HUES6 (cell line): ENCODE data around the gene DYNC2I2.
A peak's percentile ranks its signal among the peaks of the same experiment; 100 is the strongest.

Experiments used
- H3K27ac ChIP-seq: 2 replicates; pipeline ENCODE4 v1.7.0; 2013; ENCODE audit warnings: low read depth, mild to moderate bottlenecking, low read length, inconsistent platforms
- H3K27me3 ChIP-seq: 2 replicates; pipeline ENCODE4 v1.6.1; 2013; ENCODE audit warnings: low read length; ENCODE audit not compliant: control insufficient read depth, insufficient read depth
- H3K36me3 ChIP-seq: 2 replicates; pipeline ENCODE4 v1.6.1; 2013; ENCODE audit warnings: low read length; ENCODE audit not compliant: control insufficient read depth, insufficient read depth
- H3K4me1 ChIP-seq: 2 replicates; pipeline ENCODE4 v1.6.1; 2013; ENCODE audit warnings: low read length; ENCODE audit not compliant: control insufficient read depth, insufficient read depth
- H3K4me3 ChIP-seq: 2 replicates; pipeline ENCODE4 v1.5.1; 2013; ENCODE audit warnings: low read depth, low read length
- H3K9ac ChIP-seq: one replicate; pipeline ENCODE4 v1.6.1; 2013; ENCODE audit warnings: mild to moderate bottlenecking, low read length
- H3K9me3 ChIP-seq: 2 replicates; pipeline ENCODE4 v1.6.1; 2013; ENCODE audit warnings: low read depth, low read length; ENCODE audit not compliant: control insufficient read depth, insufficient read depth

The DYNC2I2 gene

GRCh38 chr9:128634651-128635262, 21.9 kb downstream of the DYNC2I2 start:
- Histone ChIP-seq H3K27ac (no peak overlapping the region), H3K27me3 (no peaks in the 10 kb centered on the region), H3K4me3 (no peak overlapping the region), H3K36me3 (peaks cover 67% of the 10 kb centered on the region), H3K9ac (peak overlapping the region; percentile 41), H3K9me3 (no peaks in the 10 kb centered on the region), H3K4me1 (peaks cover 21% of the 10 kb centered on the region)

- H3K9ac ChIP-seq = no peak overlapping the region
- H3K27me3 ChIP-seq = no peaks in the 10 kb centered on the region
- H3K27ac ChIP-seq = no peak overlapping the region
- no peaks in the 10 kb centered on the region for H3K9me3 ChIP-seq
- no peak overlapping the region for H3K4me3 ChIP-seq
- H3K36me3 ChIP-seq = peaks cover 69% of the 10 kb centered on the region
- peaks cover 21% of the 10 kb centered on the region for H3K4me1 ChIP-seq
These were observed 22.5 kb downstream of the DYNC2I2 start for GRCh38 chr9:128634111-128634510.

GRCh38 chr9:128633601-128634000, 23.0 kb downstream of the DYNC2I2 start:
- H3K27me3 ChIP-seq = no peaks in the 10 kb centered on the region
- H3K9me3 ChIP-seq = no peaks in the 10 kb centered on the region
- H3K4me1 ChIP-seq = peaks cover 23% of the 10 kb centered on the region
- no peak overlapping the region for H3K9ac ChIP-seq
- peaks cover 70% of the 10 kb centered on the region for H3K36me3 ChIP-seq
- H3K4me3 ChIP-seq = no peak overlapping the region
- no peak overlapping the region for H3K27ac ChIP-seq

- H3K4me3 ChIP-seq = no peak overlapping the region
- H3K9ac ChIP-seq = no peak overlapping the region
- H3K27ac ChIP-seq = no peak overlapping the region
- peaks cover 28% of the 10 kb centered on the region for H3K4me1 ChIP-seq
- peaks cover 73% of the 10 kb centered on the region for H3K36me3 ChIP-seq
- H3K9me3 ChIP-seq = no peaks in the 10 kb centered on the region
- no peaks in the 10 kb centered on the region for H3K27me3 ChIP-seq
These were observed 23.6 kb downstream of the DYNC2I2 start for GRCh38 chr9:128633057-128633456.

GRCh38 chr9:128632486-128632885, 24.2 kb downstream of the DYNC2I2 start:
- H3K27ac ChIP-seq = no peak overlapping the region
- H3K9me3 ChIP-seq = no peaks in the 10 kb centered on the region
- H3K4me3 ChIP-seq = no peak overlapping the region
- no peak overlapping the region for H3K9ac ChIP-seq
- H3K4me1 ChIP-seq = peaks cover 28% of the 10 kb centered on the region
- H3K27me3 ChIP-seq = no peaks in the 10 kb centered on the region
- H3K36me3 ChIP-seq = peaks cover 75% of the 10 kb centered on the region

GRCh38 chr9:128632066-128632465, 24.6 kb downstream of the DYNC2I2 start:
- Histone ChIP-seq H3K4me1 (peaks cover 28% of the 10 kb centered on the region), H3K9me3 (no peaks in the 10 kb centered on the region), H3K27me3 (no peaks in the 10 kb centered on the region), H3K4me3 (no peak overlapping the region), H3K9ac (no peak overlapping the region), H3K36me3 (peaks cover 75% of the 10 kb centered on the region), H3K27ac (no peak overlapping the region)

- H3K27ac ChIP-seq = no peak overlapping the region
- H3K9me3 ChIP-seq = no peaks in the 10 kb centered on the region
- H3K27me3 ChIP-seq = no peaks in the 10 kb centered on the region
- peaks cover 24% of the 10 kb centered on the region for H3K4me1 ChIP-seq
- no peak overlapping the region for H3K9ac ChIP-seq
- peaks cover 75% of the 10 kb centered on the region for H3K36me3 ChIP-seq
- H3K4me3 ChIP-seq = no peak overlapping the region
These were observed 25.0 kb downstream of the DYNC2I2 start for GRCh38 chr9:128631636-128632035.

- no peak overlapping the region for H3K27ac ChIP-seq
- peaks cover 91% of the 10 kb centered on the region for H3K36me3 ChIP-seq
- no peak overlapping the region for H3K9ac ChIP-seq
- H3K27me3 ChIP-seq = no peaks in the 10 kb centered on the region
- H3K9me3 ChIP-seq = no peaks in the 10 kb centered on the region
- H3K4me1 ChIP-seq = peaks cover 10% of the 10 kb centered on the region; the same call in 1 of the 2 replicates
- no peak overlapping the region for H3K4me3 ChIP-seq
These were observed 26.6 kb downstream of the DYNC2I2 start for GRCh38 chr9:128629852-128630545.

- no peak overlapping the region for H3K4me3 ChIP-seq
- no peak overlapping the region for H3K27ac ChIP-seq
- H3K27me3 ChIP-seq = no peaks in the 10 kb centered on the region
- no peaks in the 10 kb centered on the region for H3K9me3 ChIP-seq
- peaks cover 7% of the 10 kb centered on the region; the same call in 1 of the 2 replicates for H3K4me1 ChIP-seq
- peaks cover 94% of the 10 kb centered on the region for H3K36me3 ChIP-seq
- H3K9ac ChIP-seq = no peak overlapping the region
These were observed 27.5 kb downstream of the DYNC2I2 start for GRCh38 chr9:128629136-128629535.

GRCh38 chr9:128628471-128629048, 28.1 kb downstream of the DYNC2I2 start:
- H3K27me3 ChIP-seq = no peaks in the 10 kb centered on the region
- H3K9me3 ChIP-seq = no peaks in the 10 kb centered on the region
- H3K9ac ChIP-seq = no peak overlapping the region
- H3K36me3 ChIP-seq = peaks cover 90% of the 10 kb centered on the region
- no peak overlapping the region for H3K27ac ChIP-seq
- peaks cover 7% of the 10 kb centered on the region; the same call in 1 of the 2 replicates for H3K4me1 ChIP-seq
- H3K4me3 ChIP-seq = no peak overlapping the region

- Histone ChIP-seq H3K9ac (no peak overlapping the region), H3K36me3 (peaks cover 84% of the 10 kb centered on the region)
These were observed 28.7 kb downstream of the DYNC2I2 start for GRCh38 chr9:128627906-128628305.

More at GRCh38 chr9:128627906-128628305, 28.7 kb downstream of the DYNC2I2 start:
- Histone ChIP-seq H3K9me3 (no peaks in the 10 kb centered on the region), H3K27me3 (no peaks in the 10 kb centered on the region), H3K4me3 (no peak overlapping the region), H3K4me1 (peaks cover 7% of the 10 kb centered on the region; the same call in 1 of the 2 replicates), H3K27ac (no peak overlapping the region)
